H9 (cell line): ENCODE results near the gene RABGAP1L. TPM values are rescaled to one million over a fixed set of nuclear protein-coding genes. Genes with fewer than 3 reads are reported as not detected.

Experiments used
- DNase-seq: peaks from one replicate; pipeline ENCODE4 v3.0.0-alpha.2; 2017
- H2AFZ ChIP-seq: one replicate; pipeline ENCODE4 v1.6.1; 2013; ENCODE audit warnings: mild to moderate bottlenecking, low read length, control low read depth, moderate library complexity
- H2AK5ac ChIP-seq: 2 replicates; pipeline ENCODE4 v1.6.1; 2013; ENCODE audit warnings: low read length, control low read depth, mixed read lengths; ENCODE audit not compliant: insufficient read length
- H2BK120ac ChIP-seq: one replicate; pipeline ENCODE4 v1.6.1; 2013; ENCODE audit warnings: low read depth, mild to moderate bottlenecking, low read length, control low read depth, inconsistent platforms; ENCODE audit not compliant: poor library complexity, severe bottlenecking
- H2BK12ac ChIP-seq: 2 replicates; pipeline ENCODE4 v1.6.1; 2013; ENCODE audit warnings: low read length, control low read depth, mixed read lengths, low read depth; ENCODE audit not compliant: insufficient read length
- H2BK15ac ChIP-seq: 2 replicates; pipeline ENCODE4 v1.6.1; 2013; ENCODE audit warnings: low read depth, low read length, control low read depth
- H2BK20ac ChIP-seq: one replicate; pipeline ENCODE4 v1.6.1; 2013; ENCODE audit warnings: low read depth, mild to moderate bottlenecking, low read length, control low read depth, inconsistent platforms; ENCODE audit not compliant: poor library complexity, severe bottlenecking
- H2BK5ac ChIP-seq: 2 replicates; pipeline ENCODE4 v1.6.1; 2013; ENCODE audit warnings: low read length, control low read depth, mixed read lengths; ENCODE audit not compliant: insufficient read length
- H3K14ac ChIP-seq: 2 replicates; pipeline ENCODE4 v1.6.1; 2013; ENCODE audit warnings: low read length, control low read depth; ENCODE audit not compliant: insufficient read depth
- H3K18ac ChIP-seq: 2 replicates; pipeline ENCODE4 v1.6.1; 2013; ENCODE audit warnings: low read depth, mild to moderate bottlenecking, mixed read lengths, low read length, control low read depth; ENCODE audit not compliant: insufficient read length
- H3K23ac ChIP-seq: 2 replicates; pipeline ENCODE4 v1.6.1; 2013; ENCODE audit warnings: low read length, control low read depth, mixed read lengths, low read depth; ENCODE audit not compliant: insufficient read length
- H3K23me2 ChIP-seq: 2 replicates; pipeline ENCODE4 v1.6.1; 2013; ENCODE audit warnings: low read depth, mild to moderate bottlenecking, mixed read lengths, low read length, control low read depth; ENCODE audit not compliant: insufficient read length, poor library complexity, severe bottlenecking
- H3K27ac ChIP-seq: 2 replicates; pipeline ENCODE4 v1.5.1; 2013; ENCODE audit warnings: low read length, control low read depth, mixed read lengths, low read depth; ENCODE audit not compliant: insufficient read length
- H3K27me3 ChIP-seq: 2 replicates; pipeline ENCODE4 v1.6.1; 2013; ENCODE audit warnings: low read length, control low read depth, inconsistent platforms; ENCODE audit not compliant: insufficient read depth
- H3K4ac ChIP-seq: 2 replicates; pipeline ENCODE4 v1.6.1; 2013; ENCODE audit warnings: low read depth, mild to moderate bottlenecking, control low read depth, inconsistent platforms, low read length, moderate library complexity
- H3K4me1 ChIP-seq: 2 replicates; pipeline ENCODE4 v1.6.1; 2013; ENCODE audit warnings: low read length, control low read depth, inconsistent platforms; ENCODE audit not compliant: insufficient read depth
- H3K4me2 ChIP-seq: 2 replicates; pipeline ENCODE4 v1.6.1; 2013; ENCODE audit warnings: low read length, control low read depth, mixed read lengths; ENCODE audit not compliant: insufficient read length, insufficient read depth
- H3K56ac ChIP-seq: 2 replicates; pipeline ENCODE4 v1.6.1; 2013; ENCODE audit warnings: low read depth, mild to moderate bottlenecking, mixed read lengths, low read length, control low read depth; ENCODE audit not compliant: insufficient read length
- H3K79me1 ChIP-seq: 2 replicates; pipeline ENCODE4 v1.6.1; 2013; ENCODE audit warnings: low read depth, mild to moderate bottlenecking, moderate library complexity, low read length, control low read depth, inconsistent platforms; ENCODE audit not compliant: insufficient read depth, poor library complexity, severe bottlenecking
- H3K79me2 ChIP-seq: 2 replicates; pipeline ENCODE4 v1.6.1; 2013; ENCODE audit warnings: low read length, control low read depth, inconsistent platforms; ENCODE audit not compliant: insufficient read depth
- H3K9ac ChIP-seq: 2 replicates; pipeline ENCODE4 v1.6.1; 2013; ENCODE audit warnings: low read length, control low read depth, mixed read lengths; ENCODE audit not compliant: insufficient read length; ENCODE audit errors: extremely low read depth
- H3K9me3 ChIP-seq: one replicate; pipeline ENCODE4 v1.6.1; 2013; ENCODE audit warnings: low read depth, low read length, inconsistent platforms; ENCODE audit not compliant: control insufficient read depth
- H3T11ph ChIP-seq: one replicate; pipeline ENCODE4 v1.6.1; 2013; ENCODE audit warnings: mild to moderate bottlenecking, low read length, control low read depth, inconsistent platforms
- H4K20me1 ChIP-seq: one replicate; pipeline ENCODE4 v1.6.1; 2013; ENCODE audit not compliant: control insufficient read depth, insufficient read length, insufficient read depth
- H4K5ac ChIP-seq: 2 replicates; pipeline ENCODE4 v1.6.1; 2013; ENCODE audit warnings: low read depth, mild to moderate bottlenecking, mixed read lengths, low read length, control low read depth; ENCODE audit not compliant: insufficient read length
- H4K8ac ChIP-seq: replicated peaks from 2 replicates; pipeline ENCODE4 v1.6.1; 2013; ENCODE audit warnings: low read length, control low read depth, mixed read lengths, low read depth; ENCODE audit not compliant: insufficient read length
- H4K91ac ChIP-seq: 2 replicates; pipeline ENCODE4 v1.6.1; 2013; ENCODE audit warnings: low read depth, mild to moderate bottlenecking, moderate library complexity, mixed read lengths, low read length, control low read depth; ENCODE audit not compliant: insufficient read length
- H3K27ac Mint-ChIP-seq, 3 experiments: 2 replicates in 2 of 3; 3 replicates in 1 of 3; pipeline ENCODE4 v1.8.0; 2020 to 2021; ENCODE audit warnings: mixed read lengths in 3 of 3, mild to moderate bottlenecking in 1 of 3, moderate library complexity in 1 of 3
- H3K27me3 Mint-ChIP-seq: 2 replicates; pipeline ENCODE4 v1.8.0; 2021; ENCODE audit warnings: low read depth, mild to moderate bottlenecking, moderate library complexity, mixed read lengths
- H3K36me3 Mint-ChIP-seq, 3 experiments: 2 replicates in 2 of 3; 3 replicates in 1 of 3; pipeline ENCODE4 v1.8.0; 2020 to 2021; ENCODE audit warnings: low read depth in 3 of 3, mixed read lengths in 3 of 3; ENCODE audit not compliant: insufficient read depth in 1 of 3
- H3K4me1 Mint-ChIP-seq, 2 experiments: 2 replicates each; pipeline ENCODE4 v1.8.0; 2020; ENCODE audit warnings: mixed read lengths in 2 of 2
- H3K4me3 Mint-ChIP-seq, 2 experiments: 2 replicates in 1 of 2; 3 replicates in 1 of 2; pipeline ENCODE4 v1.8.0; 2020 to 2021; ENCODE audit warnings: mild to moderate bottlenecking in 2 of 2, mixed read lengths in 2 of 2, moderate library complexity in 1 of 2
- H3K9me3 Mint-ChIP-seq, 2 experiments: 2 replicates in 1 of 2; 3 replicates in 1 of 2; pipeline ENCODE4 v1.8.0; 2020; ENCODE audit warnings: mild to moderate bottlenecking in 2 of 2, mixed read lengths in 2 of 2, moderate library complexity in 1 of 2
- WGBS: extraction: QIAGEN DNeasy Blood & Tissue Kit; methylation state at CpG from one replicate; pipeline ENCODE4 v1.1.7; 2013; ENCODE audit warnings: missing lambda C conversion rate, low lambda C conversion rate, mixed read lengths; ENCODE audit not compliant: insufficient read length; ENCODE audit errors: extremely low coverage; 5-methylcytosine and 5-hydroxymethylcytosine counted together
- total RNA-seq: library from RNA; stranded (reverse); gene quantifications from 2 replicates; pipeline ENCODE4 v1.2.1, GENCODE V29; 2021
- TF ChIP-seq, protein P1 (sequence below): fragments of 200-600 bp; sonication (generic); conservative IDR thresholded peaks from 3 replicates; pipeline ENCODE4 v1.8.0; 2021; ENCODE audit warnings: antibody characterized with exemption, mild to moderate bottlenecking

The RABGAP1L gene
- total RNA-seq, 1 experiment from 2014 or later: 147 TPM

DNA sequence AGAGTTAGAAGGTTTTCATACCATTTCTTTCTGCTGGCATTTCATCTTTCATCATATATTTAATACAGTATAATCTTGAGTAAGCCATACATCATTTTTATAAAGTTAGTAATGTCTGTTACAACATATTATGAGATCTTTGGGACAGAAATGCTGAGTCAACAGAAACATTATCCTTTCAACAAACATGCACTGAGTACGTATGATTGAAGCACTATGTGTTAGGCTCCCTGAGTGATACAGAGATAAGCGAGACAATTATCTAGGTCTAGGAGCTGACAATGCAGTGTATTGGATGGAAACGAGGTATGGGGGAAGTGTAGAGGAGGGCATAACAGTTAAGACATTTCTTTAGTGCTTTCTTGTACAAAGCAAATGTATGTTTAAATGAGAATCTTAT, 268.7 kb downstream of the RABGAP1L start:
- no peaks in the 10 kb centered on the region for H3K27me3 Mint-ChIP-seq
- no peaks in the 10 kb centered on the region for H3K36me3 Mint-ChIP-seq
- Histone ChIP-seq H2BK5ac (no peak overlapping the region), H3K14ac (no peak overlapping the region), H3K4me1 (no peaks in the 10 kb centered on the region), H2BK15ac (no peak overlapping the region), H2BK120ac (no peak overlapping the region), H3T11ph (no peak overlapping the region), H3K9ac (no peak overlapping the region), H3K27ac (no peak overlapping the region), H2BK12ac (no peak overlapping the region), H3K18ac (no peak overlapping the region), H2AFZ (no peak overlapping the region), H4K20me1 (no peaks in the 10 kb centered on the region), H3K4me2 (no peak overlapping the region), H3K27me3 (no peaks in the 10 kb centered on the region), H3K4ac (no peak overlapping the region), H3K23ac (no peak overlapping the region), H3K56ac (no peak overlapping the region), H4K91ac (no peak overlapping the region), H2BK20ac (no peak overlapping the region), H3K23me2 (no peaks in the 10 kb centered on the region), H3K79me1 (no peaks in the 10 kb centered on the region), H3K9me3 (no peaks in the 10 kb centered on the region), H2AK5ac (no peak overlapping the region), H3K79me2 (no peaks in the 10 kb centered on the region), H4K5ac (no peak overlapping the region), H4K8ac (no peak overlapping the region)
- H3K4me3 Mint-ChIP-seq: no peak overlapping the region
- H3K9me3 Mint-ChIP-seq: no peaks in the 10 kb centered on the region
- no peak for DNase-seq
- no CpG with 5 or more reads among the region's 3 CpGs for WGBS
- no peak overlapping the region for H3K27ac Mint-ChIP-seq
- H3K4me1 Mint-ChIP-seq: no peaks in the 10 kb centered on the region
- TF ChIP-seq, protein P1, sequence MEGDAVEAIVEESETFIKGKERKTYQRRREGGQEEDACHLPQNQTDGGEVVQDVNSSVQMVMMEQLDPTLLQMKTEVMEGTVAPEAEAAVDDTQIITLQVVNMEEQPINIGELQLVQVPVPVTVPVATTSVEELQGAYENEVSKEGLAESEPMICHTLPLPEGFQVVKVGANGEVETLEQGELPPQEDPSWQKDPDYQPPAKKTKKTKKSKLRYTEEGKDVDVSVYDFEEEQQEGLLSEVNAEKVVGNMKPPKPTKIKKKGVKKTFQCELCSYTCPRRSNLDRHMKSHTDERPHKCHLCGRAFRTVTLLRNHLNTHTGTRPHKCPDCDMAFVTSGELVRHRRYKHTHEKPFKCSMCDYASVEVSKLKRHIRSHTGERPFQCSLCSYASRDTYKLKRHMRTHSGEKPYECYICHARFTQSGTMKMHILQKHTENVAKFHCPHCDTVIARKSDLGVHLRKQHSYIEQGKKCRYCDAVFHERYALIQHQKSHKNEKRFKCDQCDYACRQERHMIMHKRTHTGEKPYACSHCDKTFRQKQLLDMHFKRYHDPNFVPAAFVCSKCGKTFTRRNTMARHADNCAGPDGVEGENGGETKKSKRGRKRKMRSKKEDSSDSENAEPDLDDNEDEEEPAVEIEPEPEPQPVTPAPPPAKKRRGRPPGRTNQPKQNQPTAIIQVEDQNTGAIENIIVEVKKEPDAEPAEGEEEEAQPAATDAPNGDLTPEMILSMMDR: no peak
